Stimulated activated effector memory CD8-positive, alpha-beta T cell treated with anti-CD3 and anti-CD28 coated beads, Interleukin-12 subunit alpha, Interleukin-12 subunit beta, amount 100 ng/mL, for 72 hours (primary cell): ENCODE results near the gene PP2D1.
A peak's percentile ranks its signal among the peaks of the same experiment; 100 is the strongest.

Source experiments
- ATAC-seq: fragments of 150-1000 bp; cut with Tn5 transposase; 2 replicates; pipeline ENCODE4 v1.10.0; 2021
- DNase-seq, 2 donors: peaks; one replicate each; pipeline ENCODE4 v3.0.0; 2021 to 2022; ENCODE audit warnings: low spot score in 2 of 2
- H3K27ac Mint-ChIP-seq: one replicate; pipeline ENCODE4 v1.8.0; 2022; ENCODE audit warnings: mild to moderate bottlenecking, mixed read lengths
- H3K36me3 Mint-ChIP-seq: one replicate; pipeline ENCODE4 v1.8.0; 2022; ENCODE audit warnings: mild to moderate bottlenecking, mixed read lengths
- H3K4me1 Mint-ChIP-seq: one replicate; pipeline ENCODE4 v1.8.0; 2022; ENCODE audit warnings: mixed read lengths
- H3K4me3 Mint-ChIP-seq: one replicate; pipeline ENCODE4 v1.8.0; 2022; ENCODE audit warnings: mild to moderate bottlenecking, mixed read lengths
- H3K9me3 Mint-ChIP-seq: one replicate; pipeline ENCODE4 v1.8.0; 2022; ENCODE audit warnings: mixed read lengths

PP2D1 gene, protein sequence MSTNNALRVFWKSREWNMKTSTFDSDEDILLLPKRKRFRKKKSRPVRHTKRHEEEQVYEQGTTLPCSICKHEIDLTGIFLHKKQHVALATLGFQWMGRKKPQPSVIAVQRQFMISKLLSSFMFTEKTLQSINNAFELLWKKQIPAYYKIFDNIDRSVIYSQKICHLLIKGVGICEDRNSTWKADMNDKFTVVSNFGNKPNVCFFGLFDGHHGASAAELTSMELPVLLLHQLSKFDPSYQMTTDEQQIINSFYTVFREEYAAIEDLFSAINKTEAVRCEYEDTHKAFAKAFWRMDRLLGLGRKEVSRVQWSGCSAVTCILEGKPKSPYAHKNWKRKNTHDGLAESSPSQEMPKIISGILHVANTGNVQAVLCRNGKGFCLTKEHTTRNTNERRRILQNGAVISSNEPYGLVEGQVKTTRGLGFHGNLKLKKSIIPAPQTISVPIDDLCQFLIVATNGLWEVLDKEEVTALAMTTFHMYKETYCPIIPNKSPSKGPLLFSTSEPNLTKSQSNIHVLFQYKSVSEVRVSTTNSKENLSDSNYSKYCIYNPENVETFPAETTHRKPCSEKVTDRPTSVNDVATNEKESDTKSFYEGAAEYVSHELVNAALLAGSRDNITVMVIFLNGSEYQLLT

GRCh38 chr3:20012164-20012563, at the start of gene PP2D1:
Gene PP2D1 (minus strand): TSS chr3:20012264. CDS start chr3:20012072, 192 bp downstream.
- DNase-seq (no peak), ATAC-seq (no peak)
- Mint-ChIP-seq H3K36me3 (no peaks in the 10 kb centered on the region), H3K27ac (no peak within 1 kb of the TSS), H3K4me3 (no peak within 1 kb of the TSS), H3K4me1 (no peaks in the 10 kb centered on the region), H3K9me3 (no peaks in the 10 kb centered on the region)

DNA sequence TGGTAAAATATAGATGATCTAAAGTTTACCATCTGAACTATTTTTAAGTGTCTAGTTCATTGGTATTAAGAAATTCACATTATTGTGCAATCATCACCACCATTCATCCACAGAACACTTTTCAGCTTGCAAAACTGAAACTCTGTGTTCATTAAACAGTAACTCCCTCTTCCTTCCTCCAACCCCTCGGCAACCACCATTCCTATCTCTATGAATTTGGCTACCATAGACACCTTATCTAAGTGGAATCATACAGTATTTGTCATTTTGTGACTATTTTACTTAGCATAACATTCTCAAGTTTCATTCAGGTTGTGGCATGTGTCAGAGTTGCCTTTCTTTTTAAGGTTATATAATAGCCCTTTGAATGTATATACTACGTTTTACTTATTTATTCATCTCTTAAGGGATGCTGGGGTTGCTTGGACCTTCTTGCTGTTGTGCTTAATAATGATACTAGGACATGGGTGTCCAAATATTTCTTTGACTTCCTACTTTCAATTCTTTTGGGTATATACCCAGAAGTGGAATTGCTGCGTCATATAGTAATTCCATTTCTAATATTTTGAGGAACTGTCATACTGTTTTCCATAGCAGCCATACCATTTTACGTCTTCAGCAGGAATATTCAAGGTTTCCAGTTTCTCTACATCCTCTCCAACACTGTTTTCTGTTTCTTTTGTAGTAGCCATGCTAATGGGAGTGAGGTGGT, 49.1 kb upstream of the PP2D1 start:
- peak overlapping the region; percentile 73 for H3K27ac Mint-ChIP-seq
- no peaks in the 10 kb centered on the region for H3K9me3 Mint-ChIP-seq
- H3K36me3 Mint-ChIP-seq, result peaks cover 19% of the 10 kb centered on the region
- ATAC-seq (peak; percentile 76), DNase-seq (no peak)
- peak overlapping the region; percentile 25 for H3K4me3 Mint-ChIP-seq
- peaks cover 58% of the 10 kb centered on the region for H3K4me1 Mint-ChIP-seq

- ATAC-seq (no peak), DNase-seq (no peak)
- Mint-ChIP-seq H3K9me3 (no peaks in the 10 kb centered on the region), H3K4me3 (no peak overlapping the region), H3K4me1 (peaks cover 48% of the 10 kb centered on the region), H3K36me3 (peaks cover 16% of the 10 kb centered on the region), H3K27ac (peak overlapping the region; percentile 56)
Measured at GRCh38 chr3:20059929-20060328, 47.9 kb upstream of the PP2D1 start.

DNA sequence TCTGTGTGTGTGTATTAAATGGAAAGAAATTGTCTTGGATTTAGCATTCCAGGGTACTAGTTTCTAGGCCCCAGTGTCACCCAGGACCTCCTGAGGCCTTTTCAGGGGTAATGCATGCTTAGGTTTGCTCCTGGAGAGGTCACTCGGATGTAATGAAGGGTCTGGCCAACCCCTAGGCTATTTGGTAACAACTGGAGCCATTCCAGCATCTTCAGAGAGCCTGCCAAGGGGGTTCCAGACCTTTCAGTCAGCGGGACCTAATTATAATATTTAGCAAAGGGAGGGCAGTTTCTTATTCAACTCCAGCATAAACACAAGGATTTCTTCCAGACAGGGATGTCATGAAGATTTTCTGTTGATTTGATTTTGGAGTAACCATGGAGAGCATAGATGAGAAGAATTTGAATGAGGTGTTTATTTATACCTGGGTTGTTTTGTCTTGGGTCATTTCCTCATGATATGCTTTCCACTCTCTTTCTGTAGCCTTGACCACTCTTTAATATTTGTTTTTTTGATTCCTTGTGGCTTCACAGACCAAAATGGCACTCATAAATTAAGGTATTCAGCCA, 45.6 kb upstream of the PP2D1 start:
- Mint-ChIP-seq H3K36me3 (peaks cover 3% of the 10 kb centered on the region), H3K4me3 (no peak overlapping the region), H3K9me3 (no peaks in the 10 kb centered on the region), H3K27ac (no peak overlapping the region), H3K4me1 (peaks cover 34% of the 10 kb centered on the region)
- ATAC-seq, result no peak
- no peak for DNase-seq

DNA sequence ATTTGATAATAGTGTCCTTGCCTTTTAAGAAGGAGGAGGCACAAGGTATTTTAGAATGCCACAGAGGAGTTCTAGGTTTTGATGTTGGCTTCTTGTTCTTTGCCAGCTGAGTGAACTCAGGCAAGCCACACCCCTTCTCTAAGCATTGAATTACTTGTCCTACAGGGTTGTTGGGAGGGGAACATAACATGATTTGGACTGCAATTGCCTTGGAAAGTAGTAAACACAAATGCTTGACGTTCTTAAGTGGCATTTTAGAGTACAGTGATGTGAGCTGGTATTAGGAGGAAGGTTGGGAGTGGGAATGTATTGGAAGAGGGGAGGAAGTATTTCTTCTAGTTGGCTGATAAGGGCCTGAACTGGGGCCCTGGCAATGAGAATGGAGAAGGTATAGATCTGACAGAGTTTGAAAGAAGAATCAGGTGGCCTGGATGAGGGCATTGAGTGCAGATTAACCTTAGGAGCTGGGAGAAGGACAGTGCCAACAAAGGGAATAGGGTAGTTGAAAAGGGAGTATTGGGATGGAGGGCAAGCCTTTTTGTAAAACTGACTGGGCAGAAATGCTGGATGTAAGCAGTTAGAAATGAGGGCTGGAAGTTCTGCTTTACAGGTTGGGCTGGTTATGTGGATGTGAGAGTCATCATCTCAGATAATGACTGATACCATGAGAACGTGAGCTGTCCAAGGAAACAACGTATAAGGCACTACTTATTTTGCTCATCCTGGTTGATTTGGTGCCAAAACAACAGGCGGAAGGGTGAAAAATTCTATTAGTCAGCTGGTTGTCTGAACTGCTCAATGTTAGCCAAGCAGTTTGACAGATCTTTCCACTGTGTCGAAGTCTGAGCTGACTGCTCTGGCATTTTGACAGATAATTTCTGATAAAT, 44.9 kb upstream of the PP2D1 start:
- peak; percentile 76 for ATAC-seq
- H3K9me3 Mint-ChIP-seq, result no peaks in the 10 kb centered on the region

DNA sequence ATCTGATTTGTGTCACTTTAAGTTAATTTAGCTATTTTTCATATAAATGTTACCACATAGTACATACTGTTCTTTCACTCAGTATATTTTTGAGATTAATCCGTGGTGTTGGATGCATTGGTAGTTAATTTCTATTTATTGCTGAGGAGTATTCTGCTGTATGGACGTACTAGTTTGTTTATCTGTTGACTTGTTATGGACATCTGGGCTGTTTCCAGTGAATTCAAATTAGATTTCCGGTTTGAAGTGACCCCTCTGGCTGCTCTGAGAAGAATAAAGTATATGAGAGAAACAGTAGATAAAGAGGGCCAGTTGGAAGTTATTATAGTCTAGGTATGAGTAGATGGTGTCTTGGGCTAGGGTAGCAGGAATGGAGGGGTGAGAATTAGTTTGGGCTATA, 43.8 kb upstream of the PP2D1 start:
- no peak overlapping the region for H3K4me3 Mint-ChIP-seq
- no peak for DNase-seq
- H3K36me3 Mint-ChIP-seq, result peaks cover 7% of the 10 kb centered on the region
- no peak for ATAC-seq
- peaks cover 42% of the 10 kb centered on the region for H3K4me1 Mint-ChIP-seq
- no peak overlapping the region for H3K27ac Mint-ChIP-seq
- no peaks in the 10 kb centered on the region for H3K9me3 Mint-ChIP-seq

More for the DNA sequence above, 44.9 kb upstream of the PP2D1 start:
- Mint-ChIP-seq H3K27ac (no peak overlapping the region), H3K36me3 (no peaks in the 10 kb centered on the region), H3K4me3 (no peak overlapping the region), H3K4me1 (peaks cover 38% of the 10 kb centered on the region)
- DNase-seq, result peak; percentile 18 to 72

- Mint-ChIP-seq H3K9me3 (no peaks in the 10 kb centered on the region), H3K27ac (no peak overlapping the region), H3K4me1 (peaks cover 45% of the 10 kb centered on the region), H3K36me3 (peaks cover 12% of the 10 kb centered on the region), H3K4me3 (no peak overlapping the region)
- peak; percentile 8 for ATAC-seq
- peak in 1 of 2 donors; percentile 63 for DNase-seq
Measured at GRCh38 chr3:20055020-20055775, 43.1 kb upstream of the PP2D1 start.

GRCh38 chr3:20054549-20054987, 42.5 kb upstream of the PP2D1 start:
- DNase-seq (peak; percentile 58 to 87), ATAC-seq (peak; percentile 92)
- H3K4me3 Mint-ChIP-seq, result no peak overlapping the region
- H3K4me1 Mint-ChIP-seq, result peaks cover 45% of the 10 kb centered on the region
- H3K27ac Mint-ChIP-seq, result no peak overlapping the region
- H3K36me3 Mint-ChIP-seq, result peaks cover 12% of the 10 kb centered on the region
- no peaks in the 10 kb centered on the region for H3K9me3 Mint-ChIP-seq

DNA sequence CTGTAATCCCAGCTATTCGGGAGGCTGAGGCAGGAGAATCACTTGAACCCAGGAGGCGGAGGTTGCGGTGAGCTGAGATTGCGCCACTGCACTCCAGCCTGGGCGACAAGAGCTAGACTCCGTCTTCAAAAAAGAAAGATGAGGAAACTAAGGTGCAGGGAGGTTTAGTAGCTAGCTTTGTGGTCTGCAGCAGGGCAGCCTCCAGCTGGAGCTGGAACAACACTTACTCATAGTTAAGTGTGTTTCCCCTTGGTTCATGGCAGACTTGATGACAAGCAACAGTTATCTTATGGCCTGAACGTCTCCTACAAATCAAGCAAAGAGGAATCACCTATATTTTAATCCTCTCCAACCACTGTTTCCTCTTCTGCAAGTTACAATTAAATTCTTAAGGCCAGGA, 40.8 kb upstream of the PP2D1 start:
- no peak for ATAC-seq
- no peaks in the 10 kb centered on the region for H3K9me3 Mint-ChIP-seq
- peaks cover 22% of the 10 kb centered on the region for H3K36me3 Mint-ChIP-seq

GRCh38 chr3:20051123-20051806, 39.2 kb upstream of the PP2D1 start:
- H3K9me3 Mint-ChIP-seq, result no peaks in the 10 kb centered on the region
- ATAC-seq (no peak), DNase-seq (no peak)
- peak overlapping the region; percentile 86 for H3K27ac Mint-ChIP-seq
- peaks cover 65% of the 10 kb centered on the region for H3K4me1 Mint-ChIP-seq
- H3K4me3 Mint-ChIP-seq, result peak overlapping the region; percentile 12
- peaks cover 29% of the 10 kb centered on the region for H3K36me3 Mint-ChIP-seq

More for the DNA sequence above, 40.8 kb upstream of the PP2D1 start:
- DNase-seq, result no peak
- H3K27ac Mint-ChIP-seq, result peak overlapping the region; percentile 86
- H3K4me1 Mint-ChIP-seq, result peaks cover 55% of the 10 kb centered on the region
- peak overlapping the region; percentile 16 for H3K4me3 Mint-ChIP-seq

DNA sequence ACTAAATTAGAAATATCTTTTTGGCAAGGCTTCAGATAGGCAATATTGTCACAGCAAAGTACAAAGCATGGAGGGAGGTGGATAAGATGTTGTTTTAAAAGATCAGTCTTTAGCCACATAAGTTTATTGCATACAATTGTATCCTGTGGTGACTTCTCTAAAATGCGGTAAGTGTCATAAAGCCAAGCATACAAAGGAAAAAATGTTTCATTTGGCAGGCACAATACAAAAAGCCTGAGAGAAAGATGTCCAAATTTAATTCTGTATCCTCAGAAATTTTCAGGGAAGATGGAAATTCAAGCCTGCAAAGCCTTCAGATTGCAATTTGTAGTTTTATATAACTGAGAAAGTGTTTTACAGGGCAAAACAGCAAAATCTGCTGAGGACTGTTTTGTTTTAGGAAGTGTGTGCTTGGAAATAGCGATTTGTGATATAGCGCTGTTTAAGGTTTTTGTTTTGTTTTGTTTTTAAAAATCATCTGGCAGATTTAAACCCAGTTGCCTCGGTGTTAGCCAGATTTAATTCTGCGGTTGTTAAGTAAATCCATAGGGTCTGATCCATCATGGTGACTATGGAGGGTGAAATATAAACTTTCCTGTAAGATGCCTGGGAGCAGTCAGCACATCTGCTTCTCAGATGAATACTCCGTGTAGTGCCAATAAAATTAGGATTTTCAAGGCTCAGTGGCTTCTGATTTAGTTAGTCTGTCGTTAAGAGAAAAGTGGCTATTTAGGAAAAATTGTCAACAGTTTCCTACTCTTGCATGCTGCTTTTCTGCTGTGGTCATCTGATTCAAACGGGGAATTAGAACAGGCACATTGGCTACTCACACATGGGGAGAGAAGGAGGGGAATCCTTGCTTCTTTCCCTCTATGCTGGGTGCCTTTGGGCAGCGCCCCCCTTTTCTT, 36.2 kb upstream of the PP2D1 start:
- ATAC-seq, result no peak

GRCh38 chr3:20047341-20047779, 35.3 kb upstream of the PP2D1 start:
- H3K36me3 Mint-ChIP-seq, result peaks cover 47% of the 10 kb centered on the region
- peak; percentile 76 for ATAC-seq

More for the DNA sequence above, 36.2 kb upstream of the PP2D1 start:
- Mint-ChIP-seq H3K4me3 (peak overlapping the region; percentile 60), H3K27ac (peak overlapping the region; percentile 87), H3K4me1 (peaks cover 84% of the 10 kb centered on the region), H3K36me3 (peaks cover 38% of the 10 kb centered on the region), H3K9me3 (no peaks in the 10 kb centered on the region)
- DNase-seq, result no peak

More at GRCh38 chr3:20047341-20047779, 35.3 kb upstream of the PP2D1 start:
- no peak for DNase-seq
- H3K4me3 Mint-ChIP-seq, result peak overlapping the region; percentile 60
- no peaks in the 10 kb centered on the region for H3K9me3 Mint-ChIP-seq
- H3K27ac Mint-ChIP-seq, result peak overlapping the region; percentile 87
- H3K4me1 Mint-ChIP-seq, result peaks cover 84% of the 10 kb centered on the region
